Spleen (tissue), 11 donors: ENCODE results near the gene RFXAP. TPM values are rescaled to one million over a fixed set of nuclear protein-coding genes. Genes with fewer than 3 reads are reported as not detected.

Source experiments
- DNase-seq: peaks from one replicate; pipeline ENCODE4 v3.0.0-alpha.2; 2020
- H3K27ac ChIP-seq, 8 donors: fragments of 200-600 bp; sonication (generic) in 7 of 8; 1 replicate in 4 of 8; 2 replicates in 4 of 8; pipeline versions ENCODE4 v1.5.0 to v1.8.0; 2016 to 2021; ENCODE audit warnings: inconsistent platforms in 4 of 8, mild to moderate bottlenecking in 4 of 8, moderate library complexity in 1 of 8
- H3K27me3 ChIP-seq, 7 donors: fragments of 200-600 bp; sonication (generic) in 6 of 7; replicated peaks in 1 of 7; 1 replicate in 4 of 7; 2 replicates in 3 of 7; pipeline versions ENCODE4 v1.5.0 to v1.8.0; 2016 to 2021; ENCODE audit warnings: inconsistent platforms in 3 of 7, mild to moderate bottlenecking in 1 of 7
- H3K36me3 ChIP-seq, 6 donors: fragments of 200-600 bp; sonication (generic) in 5 of 6; 1 replicate in 4 of 6; 2 replicates in 2 of 6; pipeline versions ENCODE4 v1.5.0 to v1.8.0; 2016 to 2021; ENCODE audit warnings: inconsistent platforms in 2 of 6
- H3K4me1 ChIP-seq, 6 donors: fragments of 200-600 bp; sonication (generic) in 5 of 6; 1 replicate in 3 of 6; 2 replicates in 3 of 6; pipeline versions ENCODE4 v1.5.0 to v1.8.0; 2016 to 2021; ENCODE audit warnings: inconsistent platforms in 3 of 6
- H3K4me3 ChIP-seq, 8 donors: fragments of 200-600 bp; sonication (generic) in 7 of 8; 1 replicate in 4 of 8; 2 replicates in 4 of 8; pipeline versions ENCODE4 v1.5.0 to v1.8.0; 2016 to 2021; ENCODE audit warnings: inconsistent platforms in 4 of 8, mild to moderate bottlenecking in 4 of 8, moderate library complexity in 2 of 8
- H3K9me3 ChIP-seq, 8 donors: fragments of 200-600 bp; sonication (generic) in 7 of 8; 1 replicate in 4 of 8; 2 replicates in 4 of 8; pipeline versions ENCODE4 v1.5.0 to v1.8.0; 2016 to 2021; ENCODE audit warnings: inconsistent platforms in 4 of 8
- CTCF ChIP-seq, 11 experiments: fragments of 200-600 bp in 7 of 11; fragments of 450-650 bp in 4 of 11; sonication (generic) in 4 of 11; IDR thresholded peaks in 8 of 11; conservative IDR thresholded peaks in 3 of 11; 1 replicate in 7 of 11; 2 replicates in 4 of 11; pipeline versions ENCODE4 v1.4.0 to v1.8.0; 2016 to 2021; ENCODE audit warnings: antibody characterized with exemption in 11 of 11, inconsistent platforms in 4 of 11, mild to moderate bottlenecking in 1 of 11
- POLR2A ChIP-seq, 3 donors: fragments of 450-650 bp; IDR thresholded peaks; one replicate each; pipeline ENCODE4 v1.5.1; 2017; ENCODE audit warnings: antibody characterized with exemption in 3 of 3, mild to moderate bottlenecking in 1 of 3
- POLR2AphosphoS5 ChIP-seq, 3 donors: sonication (generic); formaldehyde crosslinking; IDR thresholded peaks; one replicate each; pipeline ENCODE4 v1.5.1; 2017; ENCODE audit warnings: antibody characterized with exemption in 3 of 3
- WGBS, 5 donors: extraction: QIAGEN DNeasy Blood & Tissue Kit in 3 of 5; methylation state at CpG; one replicate each; pipeline versions ENCODE4 v1.1.5 to v1.1.7; 2013 to 2018; 5-methylcytosine and 5-hydroxymethylcytosine counted together
- intact Hi-C: fragments of 100-400 bp; cut with DNase I; formaldehyde crosslinking; loops from one replicate; pipeline ENCODE4 v1.15.0; 2023; ENCODE audit warnings: low total_unique reads
- polyA plus RNA-seq, 3 donors: library from polyadenylated mRNA; stranded (reverse); fragments of 200-250 nt; gene quantifications; one replicate each; pipeline ENCODE4 v1.2.1, GENCODE V29; 2013
- total RNA-seq, 7 donors: library from RNA; depleted of rRNA in 3 of 7; stranded (reverse); fragments of >200 nt in 3 of 7; fragmentation: NEBNext Ultra II Directional in 4 of 7; extraction: Animal tissue kit (Norgen Biotek cat#: 25700) in 4 of 7; gene quantifications; one replicate each; pipeline versions ENCODE4 v1.1.0 to v1.2.1, GENCODE V29; 2016 to 2021
- donor health status: healthy with polysubstance abuse.
- donor health status: DM: no; HTN: no; CAD: no; lungs with moderate emphysema.
- donor health status: DM: no; HTN: no; CAD: no.
- donor health status: Bipolar disorder and iron deficiency.
- donor health status: healthy.
- donor health status: DM: no; HTN: no; CAD: no.
- donor health status: DM: yes; HTN: yes; CAD: no.

Gene RFXAP
- total and polyA plus RNA-seq, 10 donors: 4.6 to 9.3 (median 6.5) TPM

DNA sequence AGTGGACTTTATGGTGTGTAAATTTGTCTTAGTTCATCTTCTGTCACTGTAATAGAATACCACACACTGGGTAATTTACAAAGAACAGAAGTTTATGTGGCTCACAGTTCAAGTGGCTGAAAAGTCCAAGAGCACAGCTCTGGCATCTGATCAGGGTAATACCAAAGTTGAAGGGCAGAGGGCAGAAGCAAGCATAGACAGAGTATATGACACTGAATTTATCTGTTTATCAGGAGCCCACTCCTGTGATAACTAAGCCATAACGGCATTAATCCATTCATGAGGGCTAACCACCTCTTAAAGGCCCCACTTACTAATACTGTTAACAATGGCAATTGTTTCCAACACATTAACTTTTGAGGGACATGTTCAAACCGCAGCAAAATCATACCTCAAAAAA lies 4.0 kb upstream of the RFXAP start:
- Histone ChIP-seq H3K4me3 (no peak overlapping the region), H3K4me1 (peaks cover 4 to 20% (median 11%) of the 10 kb centered on the region in 6 donors), H3K36me3 (no peaks in the 10 kb centered on the region), H3K27ac (no peak overlapping the region), H3K9me3 (no peaks in the 10 kb centered on the region), H3K27me3 (peaks cover 0 to 23% (median 0%) of the 10 kb centered on the region in 7 donors)
- 70 to 85% (median 80%) methylated on average over 2 of the region's 2 CpGs for WGBS, 5 donors
- intact Hi-C loops: no loop called here
- TF ChIP-seq POLR2A (IDR thresholded peaks at IDR 0.05): no peak
- peak in 4 of 11 experiments; percentile 11 to 38 (median 28) for TF ChIP-seq CTCF (IDR thresholded peaks at IDR 0.05 in 8 of 11, conservative IDR thresholded peaks at IDR 0.05 in 3 of 11)
- TF ChIP-seq POLR2AphosphoS5 (IDR thresholded peaks at IDR 0.05): no peak
- no peak for DNase-seq

GRCh38 chr13:36817996-36818803 lies 822 bp upstream of the RFXAP start:
- TF ChIP-seq POLR2A (IDR thresholded peaks at IDR 0.05): no peak
- TF ChIP-seq CTCF (IDR thresholded peaks at IDR 0.05 in 8 of 11, conservative IDR thresholded peaks at IDR 0.05 in 3 of 11): no peak
- TF ChIP-seq POLR2AphosphoS5 (IDR thresholded peaks at IDR 0.05): no peak
- WGBS, 5 donors: 46 to 56% (median 48%) methylated on average over 12 of the region's 12 CpGs
- peaks cover 10 to 51% (median 41%) of the 10 kb centered on the region in 6 donors for H3K4me1 ChIP-seq
- H3K36me3 ChIP-seq: no peaks in the 10 kb centered on the region
- no peaks in the 10 kb centered on the region for H3K9me3 ChIP-seq
- intact Hi-C loops: no loop called here
- DNase-seq: no peak
- peak overlapping the region; percentile 44 to 93 (median 88) for H3K27ac ChIP-seq
- peaks cover 0 to 3% (median 0%) of the 10 kb centered on the region in 7 donors for H3K27me3 ChIP-seq
- H3K4me3 ChIP-seq: peak overlapping the region; percentile 51 to 95 (median 82)

DNA sequence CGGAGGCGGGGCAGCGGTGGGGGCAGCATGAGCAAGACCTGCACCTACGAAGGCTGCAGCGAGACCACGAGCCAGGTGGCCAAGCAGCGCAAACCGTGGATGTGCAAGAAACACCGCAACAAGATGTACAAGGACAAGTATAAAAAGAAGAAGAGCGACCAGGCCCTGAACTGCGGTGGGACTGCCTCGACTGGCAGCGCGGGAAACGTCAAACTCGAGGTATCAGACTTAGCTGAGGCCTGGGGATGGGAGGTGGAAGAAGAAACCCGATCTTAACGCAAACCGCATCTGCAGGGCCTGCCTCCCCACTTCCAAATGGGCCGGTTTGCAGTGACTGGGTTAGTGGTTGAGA lies 693 bp downstream of the RFXAP start:
- intact Hi-C loops: loop anchor here (10.0 kb wide), 1 partner anchor 175 kb away; the partner anchor contains the start of gene ALG5

More for the DNA sequence above, 693 bp downstream of the RFXAP start:
- H3K27me3 ChIP-seq: no peaks in the 10 kb centered on the region
- no peaks in the 10 kb centered on the region for H3K36me3 ChIP-seq
- H3K4me3 ChIP-seq: peak overlapping the region; percentile 51 to 95 (median 82)
- 0 to 1% (median 1%) methylated on average over 20 of the region's 20 CpGs for WGBS, 5 donors
- no peak for TF ChIP-seq CTCF (IDR thresholded peaks at IDR 0.05 in 8 of 11, conservative IDR thresholded peaks at IDR 0.05 in 3 of 11)
- TF ChIP-seq POLR2A (IDR thresholded peaks at IDR 0.05): no peak
- TF ChIP-seq POLR2AphosphoS5 (IDR thresholded peaks at IDR 0.05): no peak
- H3K4me1 ChIP-seq: peaks cover 10 to 63% (median 43%) of the 10 kb centered on the region in 6 donors
- DNase-seq: no peak
- H3K27ac ChIP-seq: peak overlapping the region in 5 of 8 donors; percentile 86 to 93 (median 90)
- H3K9me3 ChIP-seq: no peaks in the 10 kb centered on the region
